Measurements from ENCODE around the gene ZNF418. TPM values are rescaled to one million over a fixed set of nuclear protein-coding genes. Genes with fewer than 3 reads are reported as not detected.

Gene ZNF418
- total and polyA plus RNA-seq, 2 donors (not counting 1 experiment from before 2014, with no cell fraction given): 3.3 to 8.4 TPM

DNA sequence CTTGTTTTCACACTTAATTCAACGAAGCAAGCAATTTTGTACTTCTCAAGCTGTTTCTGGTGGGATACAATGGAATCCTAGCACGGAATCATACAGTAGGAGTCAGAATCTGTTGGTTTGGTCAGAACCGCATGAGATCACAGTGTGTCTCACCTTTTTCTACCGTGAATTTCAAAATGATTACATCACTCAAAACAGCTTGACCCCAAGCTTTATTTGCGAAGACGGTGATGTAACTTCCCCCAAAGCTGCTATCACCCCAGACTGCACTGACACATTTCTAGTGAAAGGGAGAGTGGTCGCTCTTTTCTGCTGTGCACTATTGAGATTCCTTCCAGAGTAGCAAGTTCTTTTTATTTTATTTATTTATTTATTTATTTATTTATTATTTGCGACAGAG lies 29.6 kb upstream of the ZNF418 start:
- DNase-seq (ENCODE audit: low read depth in 2 of 2): no peak
- Histone ChIP-seq H3K4me3 (replicated peaks in 1 of 4; ENCODE audit: control extremely low read depth in 1 of 4, insufficient read depth in 1 of 4, low read depth in 3 of 4, low read length in 4 of 4) (no peak overlapping the region), H3K9ac (ENCODE audit: insufficient read depth, low read length) (no peak overlapping the region), H3K4me1 (ENCODE audit: control insufficient read depth, extremely low read depth, insufficient read depth, low read length) (no peaks in the 10 kb centered on the region), H4K20me1 (ENCODE audit: control insufficient read depth, extremely low read depth, insufficient read depth, low read length) (no peaks in the 10 kb centered on the region), H3K27ac (ENCODE audit: insufficient read depth, low read length) (no peak overlapping the region), H3K27me3 (ENCODE audit: control insufficient read depth, insufficient read depth, low read length) (no peaks in the 10 kb centered on the region), H3K4me2 (ENCODE audit: extremely low read depth, insufficient read depth, low read length) (no peak overlapping the region), H3K79me2 (ENCODE audit: control insufficient read depth, insufficient read depth, low read length) (no peaks in the 10 kb centered on the region), H2AFZ (ENCODE audit: low read length) (no peak overlapping the region), H3K9me3 (ENCODE audit: control insufficient read depth, insufficient read depth, low read depth, low read length) (no peaks in the 10 kb centered on the region), H3K36me3 (ENCODE audit: control insufficient read depth, insufficient read depth, low read length) (no peaks in the 10 kb centered on the region)
- no peak for TF ChIP-seq EZH2 (IDR thresholded peaks at IDR 0.05; ENCODE audit: low read length, missing control alignments)
- TF ChIP-seq, protein P1, sequence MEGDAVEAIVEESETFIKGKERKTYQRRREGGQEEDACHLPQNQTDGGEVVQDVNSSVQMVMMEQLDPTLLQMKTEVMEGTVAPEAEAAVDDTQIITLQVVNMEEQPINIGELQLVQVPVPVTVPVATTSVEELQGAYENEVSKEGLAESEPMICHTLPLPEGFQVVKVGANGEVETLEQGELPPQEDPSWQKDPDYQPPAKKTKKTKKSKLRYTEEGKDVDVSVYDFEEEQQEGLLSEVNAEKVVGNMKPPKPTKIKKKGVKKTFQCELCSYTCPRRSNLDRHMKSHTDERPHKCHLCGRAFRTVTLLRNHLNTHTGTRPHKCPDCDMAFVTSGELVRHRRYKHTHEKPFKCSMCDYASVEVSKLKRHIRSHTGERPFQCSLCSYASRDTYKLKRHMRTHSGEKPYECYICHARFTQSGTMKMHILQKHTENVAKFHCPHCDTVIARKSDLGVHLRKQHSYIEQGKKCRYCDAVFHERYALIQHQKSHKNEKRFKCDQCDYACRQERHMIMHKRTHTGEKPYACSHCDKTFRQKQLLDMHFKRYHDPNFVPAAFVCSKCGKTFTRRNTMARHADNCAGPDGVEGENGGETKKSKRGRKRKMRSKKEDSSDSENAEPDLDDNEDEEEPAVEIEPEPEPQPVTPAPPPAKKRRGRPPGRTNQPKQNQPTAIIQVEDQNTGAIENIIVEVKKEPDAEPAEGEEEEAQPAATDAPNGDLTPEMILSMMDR (conservative IDR thresholded peaks at IDR 0.05 in 1 of 2, IDR thresholded peaks at IDR 0.05 in 1 of 2; ENCODE audit: low read depth in 1 of 2, low read length in 2 of 2): no peak

- no peaks in the 10 kb centered on the region for H4K20me1 ChIP-seq (ENCODE audit: control insufficient read depth, extremely low read depth, insufficient read depth, low read length)
- H3K9me3 ChIP-seq (ENCODE audit: control insufficient read depth, insufficient read depth, low read depth, low read length): no peaks in the 10 kb centered on the region
- no peak overlapping the region for H3K9ac ChIP-seq (ENCODE audit: insufficient read depth, low read length)
- H3K4me3 ChIP-seq (replicated peaks in 1 of 4; ENCODE audit: control extremely low read depth in 1 of 4, insufficient read depth in 1 of 4, low read depth in 3 of 4, low read length in 4 of 4): no peak overlapping the region
- no peaks in the 10 kb centered on the region for H3K36me3 ChIP-seq (ENCODE audit: control insufficient read depth, insufficient read depth, low read length)
- H3K4me1 ChIP-seq (ENCODE audit: control insufficient read depth, extremely low read depth, insufficient read depth, low read length): no peaks in the 10 kb centered on the region
- H3K4me2 ChIP-seq (ENCODE audit: extremely low read depth, insufficient read depth, low read length): no peak overlapping the region
- no peaks in the 10 kb centered on the region for H3K79me2 ChIP-seq (ENCODE audit: control insufficient read depth, insufficient read depth, low read length)
- DNase-seq (ENCODE audit: low read depth in 2 of 2): no peak
- TF ChIP-seq, protein P1 (conservative IDR thresholded peaks at IDR 0.05 in 1 of 2, IDR thresholded peaks at IDR 0.05 in 1 of 2; ENCODE audit: low read depth in 1 of 2, low read length in 2 of 2): no peak
- no peak for TF ChIP-seq EZH2 (IDR thresholded peaks at IDR 0.05; ENCODE audit: low read length, missing control alignments)
- H3K27ac ChIP-seq (ENCODE audit: insufficient read depth, low read length): no peak overlapping the region
- H2AFZ ChIP-seq (ENCODE audit: low read length): no peak overlapping the region
- H3K27me3 ChIP-seq (ENCODE audit: control insufficient read depth, insufficient read depth, low read length): no peaks in the 10 kb centered on the region
Observed at GRCh38 chr19:57961785-57962184, 26.6 kb upstream of the ZNF418 start.

DNA sequence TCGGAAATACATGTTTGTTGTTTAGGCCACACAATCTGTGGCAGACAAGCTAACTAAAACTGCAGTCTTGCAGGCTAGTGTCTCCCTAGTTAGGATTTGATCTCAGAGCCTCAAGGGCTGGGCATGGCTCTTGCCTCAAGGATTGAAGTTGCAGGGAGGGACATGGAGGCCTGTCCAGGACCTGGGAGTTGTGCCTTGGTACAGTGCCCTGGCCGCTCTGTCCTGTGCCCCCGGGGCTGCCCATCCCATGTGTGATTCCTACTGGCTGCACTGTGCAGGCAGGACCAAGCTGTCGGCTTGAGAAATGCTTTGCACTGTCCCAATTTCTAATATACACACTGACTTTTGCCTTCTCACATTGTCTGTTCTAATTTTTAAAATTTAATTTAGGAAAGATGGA lies 19.8 kb upstream of the ZNF418 start:
- no peaks in the 10 kb centered on the region for H4K20me1 ChIP-seq (ENCODE audit: control insufficient read depth, extremely low read depth, insufficient read depth, low read length)
- H3K4me2 ChIP-seq (ENCODE audit: extremely low read depth, insufficient read depth, low read length): no peak overlapping the region
- no peak overlapping the region for H3K27ac ChIP-seq (ENCODE audit: insufficient read depth, low read length)
- no peak overlapping the region for H2AFZ ChIP-seq (ENCODE audit: low read length)
- H3K36me3 ChIP-seq (ENCODE audit: control insufficient read depth, insufficient read depth, low read length): no peaks in the 10 kb centered on the region
- no peak for TF ChIP-seq EZH2 (IDR thresholded peaks at IDR 0.05; ENCODE audit: low read length, missing control alignments)
- TF ChIP-seq, protein P1 (conservative IDR thresholded peaks at IDR 0.05 in 1 of 2, IDR thresholded peaks at IDR 0.05 in 1 of 2; ENCODE audit: low read depth in 1 of 2, low read length in 2 of 2): no peak
- no peak for DNase-seq (ENCODE audit: low read depth in 2 of 2)
- no peaks in the 10 kb centered on the region for H3K9me3 ChIP-seq (ENCODE audit: control insufficient read depth, insufficient read depth, low read depth, low read length)
- H3K4me1 ChIP-seq (ENCODE audit: control insufficient read depth, extremely low read depth, insufficient read depth, low read length): no peaks in the 10 kb centered on the region
- no peak overlapping the region for H3K4me3 ChIP-seq (replicated peaks in 1 of 4; ENCODE audit: control extremely low read depth in 1 of 4, insufficient read depth in 1 of 4, low read depth in 3 of 4, low read length in 4 of 4)
- H3K79me2 ChIP-seq (ENCODE audit: control insufficient read depth, insufficient read depth, low read length): no peaks in the 10 kb centered on the region
- H3K9ac ChIP-seq (ENCODE audit: insufficient read depth, low read length): no peak overlapping the region
- no peaks in the 10 kb centered on the region for H3K27me3 ChIP-seq (ENCODE audit: control insufficient read depth, insufficient read depth, low read length)
